ENCODE measurements around the gene NAT10. TPM values are rescaled to one million over a fixed set of nuclear protein-coding genes. Genes with fewer than 3 reads are reported as not detected.

The NAT10 gene
- total RNA-seq, 4 donors from 2014 or later, result 17.2 to 27.7 (median 19.4) TPM

DNA sequence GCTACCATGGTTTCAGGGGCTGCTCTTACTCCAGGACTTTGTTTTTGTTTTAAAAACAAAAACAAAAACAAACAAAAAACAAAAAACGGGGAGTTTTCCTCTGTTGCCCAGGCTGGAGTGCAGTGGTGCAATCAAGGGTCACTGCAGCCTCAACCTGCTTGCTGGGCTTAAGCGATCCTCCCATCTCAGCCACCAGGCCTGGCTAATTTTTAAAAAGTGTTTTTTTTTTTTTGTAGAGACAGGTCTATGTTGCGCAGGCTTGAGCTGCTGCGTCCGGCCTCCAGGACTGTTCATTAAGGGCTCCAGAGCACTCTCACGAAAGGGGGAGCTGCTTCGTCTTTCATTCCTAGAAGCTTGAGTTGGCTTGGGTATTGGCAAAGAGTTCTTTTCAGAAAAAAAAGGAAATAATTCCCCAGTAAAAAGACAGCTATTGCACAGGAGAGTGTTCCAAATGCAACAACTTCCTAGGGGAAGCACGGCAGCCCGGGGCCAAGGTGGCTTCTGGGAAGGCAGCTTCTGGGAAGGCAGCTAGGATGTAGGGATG lies 78.5 kb downstream of the NAT10 start:
- Histone ChIP-seq H3K36me3 (no peaks in the 10 kb centered on the region), H3K27ac (no peak overlapping the region), H3K9me3 (no peaks in the 10 kb centered on the region), H3K27me3 (no peaks in the 10 kb centered on the region), H3K4me3 (no peak overlapping the region), H3K4me1 (peaks cover 0 to 12% of the 10 kb centered on the region in 2 donors)
- DNase-seq, result no peak
- TF ChIP-seq, protein P1, sequence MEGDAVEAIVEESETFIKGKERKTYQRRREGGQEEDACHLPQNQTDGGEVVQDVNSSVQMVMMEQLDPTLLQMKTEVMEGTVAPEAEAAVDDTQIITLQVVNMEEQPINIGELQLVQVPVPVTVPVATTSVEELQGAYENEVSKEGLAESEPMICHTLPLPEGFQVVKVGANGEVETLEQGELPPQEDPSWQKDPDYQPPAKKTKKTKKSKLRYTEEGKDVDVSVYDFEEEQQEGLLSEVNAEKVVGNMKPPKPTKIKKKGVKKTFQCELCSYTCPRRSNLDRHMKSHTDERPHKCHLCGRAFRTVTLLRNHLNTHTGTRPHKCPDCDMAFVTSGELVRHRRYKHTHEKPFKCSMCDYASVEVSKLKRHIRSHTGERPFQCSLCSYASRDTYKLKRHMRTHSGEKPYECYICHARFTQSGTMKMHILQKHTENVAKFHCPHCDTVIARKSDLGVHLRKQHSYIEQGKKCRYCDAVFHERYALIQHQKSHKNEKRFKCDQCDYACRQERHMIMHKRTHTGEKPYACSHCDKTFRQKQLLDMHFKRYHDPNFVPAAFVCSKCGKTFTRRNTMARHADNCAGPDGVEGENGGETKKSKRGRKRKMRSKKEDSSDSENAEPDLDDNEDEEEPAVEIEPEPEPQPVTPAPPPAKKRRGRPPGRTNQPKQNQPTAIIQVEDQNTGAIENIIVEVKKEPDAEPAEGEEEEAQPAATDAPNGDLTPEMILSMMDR (IDR thresholded peaks at IDR 0.05 in 4 of 5, conservative IDR thresholded peaks at IDR 0.05 in 1 of 5), result no peak
- TF ChIP-seq POLR2A (IDR thresholded peaks at IDR 0.05), result no peak
- intact Hi-C loops (cut with DNase I; ENCODE audit: low total_unique reads) (no loop called here), in situ Hi-C loops (cut with MboI; ENCODE audit: low sequenced_read_pairs in 4 of 4) (loop anchor here in 2 of 4 donors (25.0 kb wide), 1 partner anchor 303 kb away; no protein-coding TSS in a partner anchor)
- no peak for ATAC-seq

DNA sequence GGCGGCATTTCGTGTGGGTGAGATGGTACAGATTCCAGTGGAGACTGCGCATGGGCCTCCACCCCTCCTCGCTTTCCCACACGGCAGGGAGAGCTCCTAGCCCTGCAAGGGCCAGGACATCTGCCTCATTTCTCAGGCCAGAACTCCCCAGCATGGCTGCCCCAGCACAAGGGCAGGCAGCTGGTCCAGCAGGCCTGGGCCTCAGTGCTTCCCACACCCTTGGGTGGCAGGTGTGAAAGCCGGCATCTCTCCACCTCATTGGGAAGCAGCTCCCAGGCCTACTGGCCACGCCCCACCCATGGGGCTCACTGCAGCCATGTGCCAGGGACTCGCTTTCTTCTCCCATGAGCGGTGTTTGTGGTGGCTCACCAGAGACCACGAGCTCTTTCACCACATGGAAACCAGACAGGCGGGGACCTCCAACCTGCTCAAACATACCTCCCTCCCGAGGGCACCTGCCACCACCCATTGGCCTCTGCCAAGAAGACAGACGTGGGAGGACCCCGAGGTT lies 79.1 kb downstream of the NAT10 start:
- ATAC-seq (no peak), DNase-seq (no peak)
- Histone ChIP-seq H3K27me3 (no peaks in the 10 kb centered on the region), H3K9me3 (no peaks in the 10 kb centered on the region), H3K27ac (no peak overlapping the region), H3K4me3 (no peak overlapping the region), H3K4me1 (peaks cover 0 to 12% of the 10 kb centered on the region in 2 donors), H3K36me3 (no peaks in the 10 kb centered on the region)
- no peak for TF ChIP-seq POLR2A (IDR thresholded peaks at IDR 0.05)
- TF ChIP-seq, protein P1 (IDR thresholded peaks at IDR 0.05 in 4 of 5, conservative IDR thresholded peaks at IDR 0.05 in 1 of 5), result no peak
- in situ Hi-C loops (cut with MboI; ENCODE audit: low sequenced_read_pairs in 4 of 4) (loop anchor here in 2 of 4 donors (25.0 kb wide), 1 partner anchor 303 kb away; no protein-coding TSS in a partner anchor), intact Hi-C loops (cut with DNase I; ENCODE audit: low total_unique reads) (no loop called here)

DNA sequence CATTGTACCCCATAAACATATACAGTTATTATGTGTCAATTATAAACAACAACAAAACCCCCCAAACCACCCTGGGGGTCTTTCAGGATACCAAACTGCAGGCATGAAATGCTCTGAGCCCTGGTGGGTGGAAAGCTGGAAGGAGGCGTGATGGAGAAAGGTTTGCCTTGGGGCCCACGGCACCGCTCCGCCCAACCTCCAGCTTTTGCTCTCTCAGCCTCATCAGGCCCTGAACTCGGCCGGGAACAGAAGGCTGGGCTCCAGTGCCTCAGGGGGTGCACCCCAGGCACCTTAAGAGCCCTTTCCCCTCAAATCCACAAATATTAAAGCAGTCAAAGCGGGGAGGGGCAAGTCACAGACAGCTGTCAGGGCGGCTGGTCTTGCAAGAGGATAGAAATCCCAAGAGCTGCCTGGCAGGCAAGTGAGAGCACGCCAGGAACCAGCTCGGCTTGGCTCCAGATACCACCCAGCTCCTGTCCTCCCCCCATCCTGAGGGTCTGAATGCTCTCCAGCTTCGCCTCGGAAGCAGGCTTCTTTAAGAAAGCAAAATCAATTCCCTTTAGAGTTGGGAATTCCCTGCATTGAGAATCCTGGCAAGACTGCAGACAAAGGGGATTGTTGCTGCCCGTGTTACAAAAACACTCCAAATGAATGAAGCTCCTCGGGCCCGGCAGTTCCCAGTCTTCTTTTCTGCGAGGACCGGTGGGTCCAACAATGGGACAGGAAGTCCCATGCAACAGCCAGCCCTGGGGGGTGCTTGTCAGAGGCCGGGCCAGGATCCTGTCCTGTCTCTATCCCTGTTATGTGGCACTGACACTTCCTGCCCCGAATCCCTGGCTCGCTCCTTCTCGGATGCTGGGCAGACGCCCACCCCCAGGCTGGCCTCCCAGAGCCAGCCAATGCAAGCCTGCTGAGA lies 80.8 kb downstream of the NAT10 start:
- H3K4me3 ChIP-seq, result no peak overlapping the region
- no peak overlapping the region for H3K27ac ChIP-seq
- peaks cover 0 to 12% of the 10 kb centered on the region in 2 donors for H3K4me1 ChIP-seq
- no peaks in the 10 kb centered on the region for H3K9me3 ChIP-seq
- intact Hi-C loops (cut with DNase I; ENCODE audit: low total_unique reads) (no loop called here), in situ Hi-C loops (cut with MboI; ENCODE audit: low sequenced_read_pairs in 4 of 4) (loop anchor here in 2 of 4 donors (25.0 kb wide), 1 partner anchor 301 kb away; no protein-coding TSS in a partner anchor)
- no peak for DNase-seq
- ATAC-seq, result no peak
- H3K36me3 ChIP-seq, result no peaks in the 10 kb centered on the region
- no peaks in the 10 kb centered on the region for H3K27me3 ChIP-seq
- TF ChIP-seq POLR2A (IDR thresholded peaks at IDR 0.05), result no peak
- TF ChIP-seq, protein P1 (IDR thresholded peaks at IDR 0.05 in 4 of 5, conservative IDR thresholded peaks at IDR 0.05 in 1 of 5), result no peak

DNA sequence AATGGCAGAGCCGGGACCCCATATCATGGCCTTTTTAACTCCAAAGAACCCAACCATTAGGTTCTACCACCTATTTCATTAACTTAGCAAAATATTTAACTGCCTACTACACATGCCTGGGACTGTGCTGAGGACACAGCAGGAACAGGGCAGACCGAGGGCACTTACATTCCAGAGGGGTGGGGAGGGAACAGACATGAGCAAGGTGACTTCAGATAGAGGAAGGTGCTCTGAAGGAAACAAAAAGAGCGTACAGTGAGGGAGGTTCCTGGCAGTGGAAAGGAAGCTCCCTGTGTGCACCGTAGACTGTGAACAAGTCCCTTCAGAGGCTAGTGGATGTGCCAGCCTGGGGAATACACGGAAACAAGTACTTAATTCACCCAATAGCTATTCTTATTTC lies 82.8 kb downstream of the NAT10 start:
- ATAC-seq, result no peak
- no peak overlapping the region for H3K27ac ChIP-seq
- no peaks in the 10 kb centered on the region for H3K27me3 ChIP-seq
- intact Hi-C loops (cut with DNase I; ENCODE audit: low total_unique reads) (no loop called here), in situ Hi-C loops (cut with MboI; ENCODE audit: low sequenced_read_pairs in 4 of 4) (loop anchor here in 2 of 4 donors (25.0 kb wide), 1 partner anchor 299 kb away; no protein-coding TSS in a partner anchor)
- no peaks in the 10 kb centered on the region for H3K36me3 ChIP-seq
- H3K4me3 ChIP-seq, result no peak overlapping the region
- H3K4me1 ChIP-seq, result peaks cover 0 to 13% of the 10 kb centered on the region in 2 donors
- H3K9me3 ChIP-seq, result no peaks in the 10 kb centered on the region
- no peak for TF ChIP-seq POLR2A (IDR thresholded peaks at IDR 0.05)
- TF ChIP-seq, protein P1 (IDR thresholded peaks at IDR 0.05 in 4 of 5, conservative IDR thresholded peaks at IDR 0.05 in 1 of 5), result no peak
- DNase-seq, result no peak

All from gastrocnemius medialis (tissue), 4 donors.